K562 (cell line): ENCODE data around the gene BBOX1. TPM values are rescaled to one million over a fixed set of nuclear protein-coding genes. Genes with fewer than 3 reads are reported as not detected.

Source experiments
- ATAC-seq: fragments of 200-7000 bp; cut with Tn5 transposase; 3 replicates; pipeline ENCODE4 v1.9.1; 2020; ENCODE audit warnings: moderate library complexity
- Bru-seq: library from RNA; stranded (reverse); fragments of 400-500 nt; gene quantifications from one replicate; lab custom pipeline; 2021; lab: Mats Ljungman, UMichigan
- BruChase-seq, 2 experiments: library from RNA; stranded (reverse); fragments of 400-500 nt; gene quantifications; one replicate each; lab custom pipeline; 2021; lab: Mats Ljungman, UMichigan
- BruUV-seq: library from RNA; stranded (reverse); fragments of 400-500 nt; replicated peaks from 2 replicates; lab custom pipeline; 2021; lab: Mats Ljungman, UMichigan
- CTCF ChIA-PET: fragments of 300-600 bp; formaldehyde crosslinking; extraction: SDS; loops from one replicate; lab custom pipeline; 2021; ENCODE audit warnings: low intra/inter-chr PET ratio; lab: Yijun Ruan, JAX
- POLR2A ChIA-PET: fragments of 300-600, 350-650 bp; sonication (Branson Sonifier 250); formaldehyde crosslinking; extraction: SDS; loops from one replicate; lab custom pipeline; 2021; ENCODE audit warnings: antibody characterized with exemption, inconsistent platforms; lab: Yijun Ruan, JAX
- DNase-seq, 4 experiments: peaks; one replicate each; pipeline versions ENCODE4 v3.0.0 to v3.0.0-alpha.2; 2011 to 2018; ENCODE audit warnings: low spot score in 3 of 4, mixed read lengths in 3 of 4; ENCODE audit errors: extremely low read depth in 1 of 4
- FAIRE-seq: peaks from 2 replicates; lab custom pipeline; 2011; peaks lifted over from hg19 to GRCh38; lab: Jason Lieb, UNC
- H2AFZ ChIP-seq: 2 replicates; pipeline ENCODE4 v1.6.0; 2011; ENCODE audit warnings: low read depth, low read length, control low read depth, inconsistent platforms
- H3K27ac ChIP-seq: fragments of 200-600 bp; 3 replicates; pipeline ENCODE4 v1.8.0; 2011; ENCODE audit warnings: low read depth, mild to moderate bottlenecking, control low read depth, inconsistent platforms, low read length, moderate library complexity, mixed read lengths; ENCODE audit errors: extremely low read depth
- H3K27me3 ChIP-seq, 2 experiments: fragments of 300-600 bp in 1 of 2; 2 replicates in 1 of 2; 3 replicates in 1 of 2; pipeline versions ENCODE4 v1.6.0 to v1.8.0; 2011; ENCODE audit warnings: inconsistent platforms in 2 of 2, low read length in 2 of 2, mild to moderate bottlenecking in 1 of 2, mixed read lengths in 1 of 2, moderate library complexity in 1 of 2; ENCODE audit not compliant: control insufficient read depth in 2 of 2, insufficient read depth in 2 of 2
- H3K36me3 ChIP-seq: fragments of 300-600 bp; 3 replicates; pipeline ENCODE4 v1.8.0; 2011; ENCODE audit warnings: mild to moderate bottlenecking, low read length, inconsistent platforms; ENCODE audit not compliant: control insufficient read depth, insufficient read depth
- H3K4me1 ChIP-seq, 2 experiments: fragments of 200-600 bp in 1 of 2; replicated peaks in 1 of 2; 2 replicates in 1 of 2; 3 replicates in 1 of 2; pipeline versions ENCODE4 v1.5.1 to v1.8.0; 2011; ENCODE audit warnings: inconsistent platforms in 2 of 2, low read length in 2 of 2, mild to moderate bottlenecking in 1 of 2, mixed read lengths in 1 of 2, moderate library complexity in 1 of 2; ENCODE audit not compliant: control insufficient read depth in 2 of 2, insufficient read depth in 2 of 2
- H3K4me2 ChIP-seq: 2 replicates; pipeline ENCODE4 v1.6.1; 2011; ENCODE audit warnings: low read length, control low read depth, inconsistent platforms, mixed read lengths; ENCODE audit not compliant: insufficient read depth
- H3K4me3 ChIP-seq: fragments of 200-600 bp; sonication (generic), shearing (Covaris generic); 2 replicates; pipeline ENCODE4 v1.5.1; 2016; ENCODE audit warnings: control low read depth, inconsistent platforms
- H3K79me2 ChIP-seq: fragments of 200-600 bp; 3 replicates; pipeline ENCODE4 v1.8.0; 2011; ENCODE audit warnings: low read length, inconsistent platforms; ENCODE audit not compliant: control insufficient read depth, insufficient read depth
- H3K9ac ChIP-seq, 2 experiments: 2 replicates each; pipeline versions ENCODE4 v1.6.0 to v1.6.1; 2011; ENCODE audit warnings: low read depth in 2 of 2, low read length in 2 of 2, control low read depth in 1 of 2, inconsistent platforms in 1 of 2, mild to moderate bottlenecking in 1 of 2, mixed read lengths in 1 of 2; ENCODE audit not compliant: insufficient read depth in 1 of 2
- H3K9me1 ChIP-seq: one replicate; pipeline ENCODE4 v1.6.0; 2011; ENCODE audit warnings: inconsistent platforms, mild to moderate bottlenecking, low read length, moderate library complexity; ENCODE audit not compliant: control insufficient read depth, insufficient read depth
- H3K9me3 ChIP-seq: replicated peaks from 2 replicates; pipeline ENCODE4 v1.5.1; 2011; ENCODE audit warnings: low read depth, low read length, inconsistent platforms; ENCODE audit not compliant: control insufficient read depth, insufficient read depth
- H4K20me1 ChIP-seq: replicated peaks from 2 replicates; pipeline ENCODE4 v1.6.1; 2011; ENCODE audit warnings: low read length, inconsistent platforms, mixed read lengths; ENCODE audit not compliant: control insufficient read depth, insufficient read depth
- ATF2 ChIP-seq: sonication (generic); formaldehyde crosslinking; IDR thresholded peaks from 2 replicates; pipeline ENCODE4 v1.8.1; 2022; ENCODE audit warnings: missing genetic modification reagents
- CTCF ChIP-seq, 3 experiments: IDR thresholded peaks in 2 of 3; conservative IDR thresholded peaks in 1 of 3; 2 replicates each; pipeline ENCODE4 v1.5.1; 2011 to 2012; ENCODE audit warnings: low read length in 3 of 3, mild to moderate bottlenecking in 3 of 3, control low read depth in 2 of 3, improper control_type of control experiment in 1 of 3, inconsistent platforms in 1 of 3, low read depth in 1 of 3, mixed read lengths in 1 of 3, moderate library complexity in 1 of 3; ENCODE audit not compliant: insufficient read depth in 2 of 3
- DLX4 ChIP-seq: fragments of 250-450 bp; sonication (Bioruptor Pico); IDR thresholded peaks from 2 replicates; pipeline ENCODE4 v1.6.1; 2021; ENCODE audit warnings: mild to moderate bottlenecking
- GTF2F1 ChIP-seq: IDR thresholded peaks from 2 replicates; pipeline ENCODE4 v1.6.1; 2011; ENCODE audit warnings: low read depth, low read length, improper control_type of control experiment
- HNRNPL ChIP-seq: fragments of 200-400 bp; formaldehyde crosslinking; IDR thresholded peaks from 2 replicates; pipeline ENCODE4 v1.6.1; 2017; ENCODE audit warnings: low read depth, mild to moderate bottlenecking, low read length
- KAT8 ChIP-seq: fragments of 450-650 bp; IDR thresholded peaks from 2 replicates; pipeline ENCODE4 v1.6.1; 2016; ENCODE audit warnings: low read depth, mild to moderate bottlenecking
- MTA2 ChIP-seq: fragments of 450-650 bp; IDR thresholded peaks from 2 replicates; pipeline ENCODE4 v1.6.1; 2016; ENCODE audit warnings: low read depth
- PHTF2 ChIP-seq: fragments of 250-450 bp; sonication (Bioruptor Pico); IDR thresholded peaks from 2 replicates; pipeline ENCODE4 v1.5.0; 2021; ENCODE audit warnings: mild to moderate bottlenecking
- RAD21 ChIP-seq, 2 experiments: fragments of 250-450 bp in 1 of 2; fragments of 450-650 bp in 1 of 2; sonication (Bioruptor Pico) in 1 of 2; formaldehyde crosslinking in 1 of 2; IDR thresholded peaks in 1 of 2; conservative IDR thresholded peaks in 1 of 2; 2 replicates each; pipeline versions ENCODE4 v1.4.0 to v1.8.0; 2020 to 2022; ENCODE audit warnings: mild to moderate bottlenecking in 2 of 2, moderate library complexity in 1 of 2
- SLC30A9 ChIP-seq: fragments of 250-450 bp; sonication (Bioruptor Pico); IDR thresholded peaks from 2 replicates; pipeline ENCODE4 v1.8.0; 2022; ENCODE audit warnings: mild to moderate bottlenecking, moderate library complexity
- XRCC3 ChIP-seq: fragments of 450-650 bp; IDR thresholded peaks from 2 replicates; pipeline ENCODE4 v1.6.1; 2017; ENCODE audit warnings: mild to moderate bottlenecking, moderate library complexity
- ZNF395 ChIP-seq: fragments of 200-800 bp; sonication (Bioruptor generic); IDR thresholded peaks from 2 replicates; pipeline ENCODE4 v1.6.1; 2017; ENCODE audit warnings: missing genetic modification characterization, missing compliant biosample characterization
- ZNF76 ChIP-seq: fragments of 250-450 bp; sonication (Bioruptor Pico); IDR thresholded peaks from 2 replicates; pipeline ENCODE4 v1.4.0; 2020; ENCODE audit warnings: mild to moderate bottlenecking, moderate library complexity, borderline replicate concordance
- WGBS: fragments of 100-300 bp; shearing (Covaris generic); methylation state at CpG from one replicate; pipeline ENCODE4 v1.1.6; 2016; ENCODE audit warnings: low coverage, mixed read lengths; ENCODE audit not compliant: insufficient coverage; ENCODE audit errors: missing lambda C conversion rate; 5-methylcytosine and 5-hydroxymethylcytosine counted together
- in situ Hi-C: fragments of 300-500 bp; cut with MboI; formaldehyde crosslinking; loops from 4 replicates; pipeline ENCODE4 v1.15.0; 2018; ENCODE audit warnings: inconsistent platforms, mixed read lengths
- intact Hi-C: fragments of 100-400 bp; cut with micrococcal nuclease; formaldehyde crosslinking; loops from 2 replicates; pipeline ENCODE4 v1.14.2; 2022
- long read RNA-seq, 3 experiments: library from polyadenylated mRNA in 2 of 3; library from RNA in 1 of 3; unstranded in 2 of 3; stranded (forward) in 1 of 3; transcript quantifications; one replicate each; pipeline ENCODE4 v2.0.0, GENCODE V29; 2019 to 2022
- polyA minus RNA-seq, 3 experiments: library from RNA; depleted of rRNA, polyadenylated mRNA; stranded (reverse); fragments of >200 nt; gene quantifications; 2 replicates each; pipeline ENCODE4 v1.2.3, GENCODE V29; 2011
- polyA plus RNA-seq, 8 experiments: library from polyadenylated mRNA; depleted of rRNA in 4 of 8; stranded (reverse) in 5 of 8; unstranded in 3 of 8; fragments of >200 nt; fragmentation: Nextera tagmentation in 2 of 8; fragmentation: Illumina TruSeq in 1 of 8; extraction: Ambion mirVana in 2 of 8; extraction: Trizol in 1 of 8; gene quantifications; 2 replicates each; pipeline versions ENCODE4 v1.2.1 to v1.2.3, GENCODE V29; 2011 to 2014; ENCODE audit warnings: inconsistent platforms in 1 of 8, missing spikeins in 1 of 8
- total RNA-seq, 7 experiments: library from RNA; depleted of rRNA in 6 of 7; stranded (reverse); fragments of >200 nt in 6 of 7; fragmentation: Illumina TruSeq in 2 of 7; extraction: Trizol in 2 of 7; gene quantifications; 2 replicates each; pipeline versions ENCODE4 v1.2.1 to v1.2.3, GENCODE V29; 2011 to 2021; ENCODE audit warnings: low replicate concordance in 1 of 7

BBOX1 gene
- not detected in 2 replicates for total RNA-seq (2011; cell fraction: chromatin; rRNA removed; ENCODE audit: low replicate concordance)
- total RNA-seq (2011; cell fraction: nucleolus; rRNA removed) = not detected in 2 replicates
- total RNA-seq (2011; cell fraction: nucleoplasm; rRNA removed) = not detected in 2 replicates
- total RNA-seq (2014; rRNA removed) (not detected in 2 replicates), total RNA-seq (2014; rRNA removed; fragmentation: Illumina TruSeq; extraction: Trizol) (not detected in 2 replicates), total RNA-seq (2015; rRNA removed; fragmentation: Illumina TruSeq; extraction: Trizol) (not detected in 2 replicates), total RNA-seq (2021) (not detected in 2 replicates), polyA plus RNA-seq (2011; rRNA removed) (not detected in 2 replicates), polyA plus RNA-seq (2014; fragmentation: Illumina TruSeq; extraction: Trizol) (not detected in 2 replicates), polyA plus RNA-seq (2014; fragmentation: Nextera tagmentation; extraction: Ambion mirVana) (not detected), polyA plus RNA-seq (2014; rRNA removed) (not detected in 2 replicates), polyA minus RNA-seq (2011; rRNA and poly(A)+ RNA removed) (not detected in 2 replicates), Bru-seq, nascent RNA (not detected), BruChase-seq, experiment 1, labeled RNA remaining after a 2-hour chase (percentile 5 among the genes with signal in this experiment), BruChase-seq, experiment 2, labeled RNA remaining after a 6-hour chase (not detected)
- polyA plus RNA-seq (2011; cell fraction: cytosol; rRNA removed) = not detected in 2 replicates
- polyA plus RNA-seq (2011; cell fraction: nucleus; rRNA removed) = not detected in 2 replicates
- polyA plus RNA-seq (2012) = not detected in 2 replicates
- polyA minus RNA-seq (2011; cell fraction: cytosol; rRNA and poly(A)+ RNA removed) = not detected in 2 replicates
- polyA minus RNA-seq (2011; cell fraction: nucleus; rRNA and poly(A)+ RNA removed) = not detected in 2 replicates
- long read RNA-seq, experiment 1 = 0 reads
- long read RNA-seq, experiment 2 = 0 reads
- long read RNA-seq, experiment 3 = 0 reads

- Histone ChIP-seq H3K4me2 (no peak within 1 kb of the TSS), H3K9me1 (no peaks in the 10 kb centered on the region), H3K4me3 (no peak within 1 kb of the TSS), H3K4me1 (no peaks in the 10 kb centered on the region), H3K27ac (no peak within 1 kb of the TSS), H2AFZ (no peak within 1 kb of the TSS), H3K9ac (no peak within 1 kb of the TSS), H3K9me3 (no peaks in the 10 kb centered on the region), H3K79me2 (no peaks in the 10 kb centered on the region), H3K27me3 (no peaks in the 10 kb centered on the region), H3K36me3 (no peaks in the 10 kb centered on the region), H4K20me1 (no peaks in the 10 kb centered on the region)
- no TSS peak for BruUV-seq
- in situ Hi-C loops = no loop called here
- ChIA-PET CTCF (no interaction called here), POLR2A (no interaction called here)
- FAIRE-seq (no peak), DNase-seq (no peak), ATAC-seq (no peak)
- intact Hi-C loops = no loop called here
- 4% methylated on average over 2 of the region's 4 CpGs for WGBS
- TF ChIP-seq GTF2F1 (no peak), CTCF (IDR thresholded peaks at IDR 0.05 in 2 of 3, conservative IDR thresholded peaks at IDR 0.05 in 1 of 3; ENCODE audit: insufficient read depth in 2 of 3, low read depth in 1 of 3, low read length in 3 of 3) (no peak), KAT8 (no peak), RAD21 (CRISPR knock-in tag; conservative IDR thresholded peaks at IDR 0.05 in 1 of 2, IDR thresholded peaks at IDR 0.05 in 1 of 2) (no peak), DLX4 (CRISPR knock-in tag) (no peak), ZNF76 (no peak), HNRNPL (no peak), MTA2 (no peak), PHTF2 (CRISPR knock-in tag) (no peak), ZNF395 (no peak), ATF2 (CRISPR knock-in tag) (no peak), XRCC3 (no peak), SLC30A9 (CRISPR knock-in tag) (no peak)
Measured at GRCh38 chr11:27040302-27041115, at the start of gene BBOX1. TSS of gene BBOX1 (plus strand) at chr11:27040815. CDS start at chr11:27055431, 14,616 bp downstream.
